NOMO-1 (cell line): ENCODE results near the gene ALB.

Experiments
- DNase-seq, 2 experiments: peaks; one replicate each; lab custom pipeline; 2025; ENCODE audit not compliant: unreplicated experiment in 2 of 2; lab: John Stamatoyannopoulos, UW

Gene ALB

GRCh38 chr4:73448448-73449203 is 44.5 kb downstream of the ALB start:
- no peak for DNase-seq

DNA sequence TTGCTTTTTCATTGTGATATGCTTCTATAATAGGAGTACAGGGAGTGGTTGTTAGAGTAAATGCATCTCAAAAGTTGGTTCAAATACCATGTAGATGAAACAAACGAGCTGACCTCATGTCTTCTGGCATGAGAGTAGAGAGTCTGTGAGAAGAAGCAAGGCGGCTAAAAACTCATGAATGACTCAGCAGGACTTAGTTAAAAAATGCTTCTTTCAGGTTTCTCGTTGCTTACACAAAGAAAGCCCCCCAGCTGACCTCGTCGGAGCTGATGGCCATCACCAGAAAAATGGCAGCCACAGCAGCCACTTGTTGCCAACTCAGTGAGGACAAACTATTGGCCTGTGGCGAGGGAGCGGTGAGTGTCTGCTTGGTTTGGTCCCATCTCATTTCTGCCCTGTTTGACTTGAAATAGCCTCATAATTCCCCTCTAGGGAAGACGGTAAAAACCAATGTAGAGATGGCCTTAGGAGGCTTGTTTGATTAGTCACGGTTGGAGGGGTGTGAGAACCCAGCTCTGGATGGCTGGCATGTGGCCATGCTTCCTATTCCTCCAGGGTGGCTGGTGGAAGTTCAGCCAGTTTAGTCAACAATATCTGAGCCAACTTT is 46.4 kb downstream of the ALB start:
- no peak for DNase-seq

DNA sequence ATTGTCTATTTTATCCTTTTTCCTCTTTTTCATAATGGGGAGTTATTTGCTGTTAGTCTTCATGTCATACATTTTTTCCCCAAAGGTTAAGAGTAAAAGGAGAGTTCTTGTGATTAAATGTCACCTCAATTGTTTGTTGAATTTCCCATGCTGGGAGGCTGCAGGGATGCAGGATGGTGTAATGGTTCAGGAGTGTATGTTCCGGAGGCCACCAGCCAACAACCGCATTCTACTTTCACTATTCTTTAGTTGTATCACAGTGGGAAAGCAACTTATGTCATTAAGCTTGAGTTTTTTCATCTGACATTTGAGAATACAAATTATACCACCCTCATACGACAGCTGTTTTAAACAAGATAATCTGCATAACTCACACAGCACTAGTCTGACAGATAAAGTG is 47.3 kb downstream of the ALB start:
- no peak for DNase-seq

DNA sequence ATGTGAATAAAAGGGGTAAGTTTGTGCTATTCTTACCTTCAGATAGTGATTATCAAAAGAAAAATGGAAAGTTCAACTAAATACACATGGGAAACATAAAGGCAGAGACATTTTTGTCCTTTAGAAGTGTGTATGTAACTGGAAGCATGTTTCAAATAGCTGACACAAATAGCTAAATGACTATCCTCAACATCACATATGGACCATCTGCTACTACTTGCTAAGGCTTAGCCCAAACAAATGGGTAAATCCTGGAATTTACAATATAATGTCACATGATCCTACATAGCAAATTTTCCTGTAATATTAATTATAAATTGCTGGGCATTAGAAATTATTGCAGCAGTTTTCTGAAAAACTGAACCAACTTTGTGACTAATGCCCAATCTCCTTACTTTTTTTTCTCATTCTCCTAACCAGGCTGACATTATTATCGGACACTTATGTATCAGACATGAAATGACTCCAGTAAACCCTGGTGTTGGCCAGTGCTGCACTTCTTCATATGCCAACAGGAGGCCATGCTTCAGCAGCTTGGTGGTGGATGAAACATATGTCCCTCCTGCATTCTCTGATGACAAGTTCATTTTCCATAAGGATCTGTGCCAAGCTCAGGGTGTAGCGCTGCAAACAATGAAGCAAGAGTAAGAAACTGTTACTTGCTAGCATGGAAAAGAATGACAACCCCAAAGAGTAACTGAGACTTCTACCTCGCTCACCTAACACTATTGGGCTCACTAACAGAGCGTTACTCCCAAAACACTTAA is 48.1 kb downstream of the ALB start:
- no peak for DNase-seq

DNA sequence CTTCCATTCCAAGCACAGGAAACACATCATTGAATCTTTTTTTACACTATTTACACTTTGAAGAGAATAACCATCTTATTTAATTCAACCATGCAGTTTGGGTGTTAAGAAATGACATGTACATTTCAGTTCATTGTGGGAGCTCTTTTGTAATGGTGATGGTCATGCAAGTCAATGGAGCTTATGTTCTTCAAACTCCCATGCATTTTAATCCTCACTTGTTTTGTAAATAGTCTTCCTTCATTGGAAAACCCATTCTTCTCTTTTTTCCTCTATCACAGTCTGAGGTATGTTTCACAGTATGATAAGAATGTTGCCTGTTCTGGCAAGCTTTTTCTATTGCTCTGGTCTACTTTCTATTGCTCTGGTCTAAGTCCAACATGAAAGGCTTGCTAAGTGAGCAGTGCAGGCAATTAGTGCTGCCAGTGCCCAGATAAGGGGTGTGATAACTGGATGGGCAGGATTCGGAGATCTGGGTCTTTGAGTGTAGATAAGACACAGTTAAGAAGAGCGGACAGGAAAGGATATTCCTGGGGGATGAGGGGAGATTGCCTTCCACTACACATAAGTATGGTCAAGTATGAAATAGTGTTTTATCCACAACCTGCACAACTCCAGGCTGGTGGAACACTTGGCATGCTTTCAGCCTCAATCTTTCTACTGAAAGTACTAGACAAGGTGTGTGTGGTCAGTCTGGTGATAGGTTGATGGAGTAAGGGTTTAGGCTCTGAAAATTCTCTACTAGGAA is 49.0 kb downstream of the ALB start:
- DNase-seq: no peak

GRCh38 chr4:73453701-73454005 is 49.6 kb downstream of the ALB start:
- no peak for DNase-seq

- no peak for DNase-seq
Measured at GRCh38 chr4:73454920-73455319, 50.8 kb downstream of the ALB start.

DNA sequence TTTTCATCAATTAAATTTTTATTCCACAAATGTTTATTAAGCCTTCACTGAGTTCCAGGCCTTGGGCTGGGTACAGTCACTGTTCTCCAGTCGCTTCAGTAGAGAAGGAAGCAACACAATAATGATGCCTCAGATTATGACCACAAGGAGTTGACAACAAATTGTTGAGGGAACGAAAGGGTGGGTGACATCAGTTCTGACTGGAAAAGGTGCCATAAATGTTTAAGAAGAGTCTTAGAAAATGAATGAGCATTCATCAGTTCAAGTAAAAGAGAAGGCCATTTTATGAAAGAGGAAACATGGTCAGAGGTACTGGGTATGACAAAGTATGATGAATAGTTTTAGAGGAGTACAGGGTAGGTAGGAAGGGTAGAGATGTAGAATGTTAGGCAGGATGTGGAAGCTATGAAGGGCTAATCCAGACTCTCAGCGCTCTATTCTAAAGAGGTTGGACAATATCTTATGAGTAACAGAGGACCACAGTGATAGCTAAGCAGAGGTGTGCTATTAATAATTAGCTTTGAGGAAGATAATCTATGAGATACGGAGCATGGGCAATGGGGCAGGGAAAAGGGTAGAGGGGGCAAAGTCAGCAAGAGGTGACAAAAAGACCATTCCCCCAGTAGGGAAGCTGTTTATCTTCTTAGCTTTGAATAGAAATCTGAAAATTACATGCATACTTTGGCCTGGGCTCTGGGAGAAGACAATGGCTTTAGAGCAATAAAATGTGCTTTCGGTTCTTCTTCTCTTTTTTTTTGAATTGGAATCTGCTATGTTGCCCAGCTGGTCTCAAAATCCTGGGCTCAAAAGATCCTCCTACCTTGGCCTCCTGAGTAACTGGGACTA is 52.3 kb downstream of the ALB start:
- DNase-seq: no peak

GRCh38 chr4:73458184-73459047 is 54.3 kb downstream of the ALB start:
- DNase-seq: no peak

DNA sequence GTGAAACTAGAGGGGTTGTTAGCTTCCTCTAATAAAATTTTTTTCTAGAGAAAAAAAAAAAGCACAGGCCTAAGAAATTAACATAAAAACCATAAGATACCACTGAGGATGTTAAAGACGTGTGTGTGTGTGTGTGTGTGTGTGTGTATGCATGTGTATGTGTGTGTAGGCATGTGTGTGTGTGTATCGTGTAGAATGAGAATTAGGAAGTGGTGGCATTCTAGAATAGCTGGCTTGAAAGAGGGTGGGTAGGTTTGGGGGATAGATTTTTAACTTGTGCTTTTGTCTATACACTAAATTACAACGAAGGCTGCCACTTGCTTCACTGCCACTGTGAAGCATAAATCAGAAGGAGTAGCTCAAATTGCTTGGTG is 54.9 kb downstream of the ALB start:
- DNase-seq: no peak

DNA sequence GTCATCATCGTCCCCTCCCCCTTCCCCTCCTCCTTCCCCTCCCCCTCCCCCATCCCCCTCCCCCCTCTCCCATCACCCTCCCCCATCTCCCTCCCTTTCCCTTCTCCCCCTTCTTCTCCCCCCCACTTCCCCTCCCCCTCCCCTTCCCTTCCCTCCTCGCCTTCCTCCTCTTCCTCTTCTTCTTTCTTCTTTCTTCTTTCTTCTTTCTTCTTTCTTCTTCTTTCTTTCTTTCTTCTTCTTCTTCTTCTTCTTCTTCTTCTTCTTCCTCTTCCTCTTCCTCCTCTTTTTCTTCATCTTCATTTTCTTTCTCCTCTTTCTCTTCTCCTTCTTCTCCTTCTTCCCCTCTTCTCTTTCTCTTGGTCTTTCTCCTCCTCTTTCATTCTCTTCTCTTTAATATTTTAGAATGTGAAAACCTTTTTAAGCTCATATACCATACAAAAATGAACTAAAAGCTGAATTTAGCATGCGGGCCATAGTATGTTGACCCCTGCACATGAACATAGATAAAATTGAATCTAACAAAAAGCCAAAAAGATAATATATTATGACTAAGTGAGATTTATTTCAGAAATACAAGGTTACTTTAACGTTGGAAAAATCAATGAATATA is 56.9 kb downstream of the ALB start:
- DNase-seq: no peak

DNA sequence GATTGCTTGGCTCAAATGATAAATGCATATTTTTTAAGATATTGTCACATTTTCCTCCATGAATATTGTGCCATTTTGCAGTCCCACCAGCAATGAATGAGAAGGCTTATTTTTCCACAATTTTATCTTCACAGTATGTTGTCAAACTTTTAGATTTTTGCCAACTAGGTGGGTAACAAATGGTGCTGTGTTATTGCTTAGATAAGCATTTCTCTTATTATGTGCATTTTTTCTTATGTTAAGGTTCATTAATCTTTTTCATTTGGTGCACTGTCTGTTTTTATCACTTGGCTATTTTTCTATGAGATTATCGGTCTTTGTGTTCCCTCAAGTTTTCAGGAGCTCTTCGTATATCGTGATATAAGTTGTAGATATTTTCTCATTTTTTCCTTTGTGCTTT is 64.1 kb downstream of the ALB start:
- DNase-seq: no peak

- DNase-seq: no peak
Measured at GRCh38 chr4:73470728-73471127, 66.6 kb downstream of the ALB start.
